RPMI7951 (cell line): ENCODE measurements around the gene GRAMD2A. TPM values are rescaled to one million over a fixed set of nuclear protein-coding genes. Genes with fewer than 3 reads are reported as not detected.
A peak's percentile ranks its signal among the peaks of the same experiment; 100 is the strongest.

Source experiments
- DNase-seq: peaks from one replicate; pipeline ENCODE4 v3.0.0-alpha.2; 2012; ENCODE audit warnings: low read depth
- total RNA-seq: library from RNA; depleted of rRNA; stranded (reverse); fragments of >200 nt; shearing (Covaris generic); gene quantifications from 2 replicates; pipeline ENCODE4 v1.2.3, GENCODE V29; 2014

Gene GRAMD2A
- total RNA-seq, 1 experiment from 2014 or later: not detected

- DNase-seq: no peak
Measured at GRCh38 chr15:72168131-72168807, 29.3 kb downstream of the GRAMD2A start.

GRCh38 chr15:72167445-72167844 lies 30.1 kb downstream of the GRAMD2A start:
- DNase-seq: no peak

GRCh38 chr15:72166716-72167417 lies 30.7 kb downstream of the GRAMD2A start:
- no peak for DNase-seq

DNA sequence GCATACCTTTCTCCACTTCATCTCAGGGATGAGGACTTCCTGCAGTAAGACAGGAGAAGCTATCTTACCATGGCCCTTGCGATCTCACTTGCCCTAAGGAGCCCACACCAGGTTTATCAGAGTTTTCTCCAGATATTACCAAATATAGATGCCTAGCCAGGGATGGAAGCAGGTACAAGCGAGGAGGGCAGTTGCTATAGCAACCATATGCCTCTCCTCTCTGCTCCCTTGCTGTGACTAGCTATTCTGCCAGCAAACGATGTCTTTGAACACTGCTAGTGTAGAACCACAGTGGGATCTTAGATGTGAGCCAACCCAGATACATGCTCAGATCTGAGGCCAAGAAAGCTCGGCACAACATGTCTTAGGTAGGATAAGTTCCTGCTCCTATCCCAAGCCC lies 33.9 kb downstream of the GRAMD2A start:
- DNase-seq: no peak

DNA sequence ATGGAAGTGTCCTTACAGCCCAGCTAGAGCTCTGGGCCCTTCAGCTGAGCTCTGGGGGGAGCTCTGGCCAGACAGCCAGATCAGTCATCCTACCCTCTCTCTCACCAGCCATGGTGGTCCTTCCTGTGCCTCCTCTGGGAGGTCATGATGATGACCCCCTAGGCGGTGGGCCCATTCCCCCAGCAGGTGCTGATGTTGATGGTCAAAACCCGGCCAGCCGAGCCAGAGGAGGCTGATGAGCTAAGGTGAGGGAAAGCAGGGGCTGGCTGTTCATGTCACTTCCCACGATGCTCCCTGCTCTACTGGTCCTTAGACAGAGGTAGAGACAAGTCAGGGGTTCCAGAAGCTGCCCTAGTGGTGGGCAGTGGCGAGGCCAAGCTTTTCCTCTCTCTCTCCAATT lies 35.0 kb downstream of the GRAMD2A start:
- DNase-seq: no peak

DNA sequence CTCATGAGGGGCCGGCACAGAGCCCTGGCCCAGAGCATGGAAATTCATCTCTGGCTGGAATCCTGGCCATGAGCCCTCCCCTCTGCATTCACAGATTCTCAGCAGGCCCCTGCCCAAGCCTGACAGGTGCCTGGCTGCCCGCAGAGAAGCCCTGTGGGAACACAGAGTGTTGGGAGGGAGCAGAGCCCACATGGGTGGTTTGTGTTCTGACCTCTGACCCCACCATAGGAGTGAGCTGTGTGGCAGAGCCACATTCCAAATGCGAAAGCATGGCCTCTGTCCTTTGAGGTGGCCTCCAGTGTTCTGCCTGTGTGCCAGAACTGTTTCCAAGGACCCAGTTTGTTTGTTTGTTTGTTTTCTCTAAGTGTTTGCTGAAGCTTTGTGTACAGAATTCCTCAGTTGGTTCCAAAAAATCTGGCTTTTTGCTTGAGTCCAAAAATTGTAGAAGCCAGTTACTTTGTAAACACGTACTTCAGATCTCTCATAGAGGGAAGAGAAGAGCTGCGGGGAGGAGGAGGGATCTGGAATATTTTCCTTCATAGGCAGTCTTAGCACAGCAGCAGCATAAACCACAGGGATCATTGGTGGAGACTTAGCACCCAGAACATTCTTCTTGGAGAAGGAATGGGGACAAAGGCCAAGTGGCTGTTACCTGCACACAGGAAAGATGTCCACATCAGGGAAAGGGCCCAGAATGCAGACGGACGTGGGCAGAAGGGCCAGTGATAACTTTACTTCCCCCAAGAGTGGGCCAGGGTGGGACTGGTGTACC lies 36.0 kb downstream of the GRAMD2A start:
- no peak for DNase-seq

GRCh38 chr15:72160696-72161245 lies 36.8 kb downstream of the GRAMD2A start:
- no peak for DNase-seq

DNA sequence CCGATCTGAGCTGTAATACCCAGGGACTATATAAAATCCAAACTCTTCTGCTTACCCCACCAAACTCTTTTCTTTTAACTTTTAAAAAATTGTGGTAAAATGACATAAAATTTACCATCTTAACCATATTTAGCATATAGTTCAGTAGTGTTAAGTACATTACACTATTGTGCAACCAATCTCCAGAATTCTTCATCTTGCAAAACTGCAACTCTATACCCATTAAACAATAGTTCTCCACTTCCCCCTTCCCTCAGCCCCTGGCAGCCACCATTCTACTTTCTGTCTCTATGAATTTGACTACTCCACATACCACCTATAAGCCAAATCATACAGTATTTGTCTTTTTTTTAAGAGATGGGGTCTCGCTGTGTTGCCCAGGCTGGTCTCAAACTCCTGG lies 40.7 kb downstream of the GRAMD2A start:
- DNase-seq: no peak

GRCh38 chr15:72155635-72156616 lies 41.7 kb downstream of the GRAMD2A start:
- DNase-seq: peak; percentile 77

- peak; percentile 57 for DNase-seq
Measured at GRCh38 chr15:72155003-72155621, 42.5 kb downstream of the GRAMD2A start.

- DNase-seq: no peak
Measured at GRCh38 chr15:72154316-72154715, 43.3 kb downstream of the GRAMD2A start.

GRCh38 chr15:72153269-72154000 lies 44.2 kb downstream of the GRAMD2A start:
- DNase-seq: no peak

DNA sequence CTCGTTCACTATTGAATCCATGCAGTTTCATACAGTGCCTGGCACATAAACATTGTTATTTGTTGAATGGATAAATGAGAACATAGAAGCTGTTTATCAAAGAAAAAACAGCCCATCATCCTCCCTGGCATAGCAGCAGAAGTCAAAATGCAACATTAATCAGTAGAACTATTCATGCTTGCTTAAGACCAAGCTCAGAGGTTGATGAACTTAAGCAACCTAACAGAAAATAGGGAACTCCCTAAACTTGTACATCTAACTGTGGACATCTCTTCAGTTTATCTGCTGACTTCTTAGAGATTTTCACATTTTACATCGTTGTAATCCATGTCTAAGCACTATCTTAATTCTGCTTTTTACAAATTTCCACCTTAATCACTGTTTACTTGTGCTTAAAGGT lies 50.2 kb downstream of the GRAMD2A start:
- DNase-seq: no peak

DNA sequence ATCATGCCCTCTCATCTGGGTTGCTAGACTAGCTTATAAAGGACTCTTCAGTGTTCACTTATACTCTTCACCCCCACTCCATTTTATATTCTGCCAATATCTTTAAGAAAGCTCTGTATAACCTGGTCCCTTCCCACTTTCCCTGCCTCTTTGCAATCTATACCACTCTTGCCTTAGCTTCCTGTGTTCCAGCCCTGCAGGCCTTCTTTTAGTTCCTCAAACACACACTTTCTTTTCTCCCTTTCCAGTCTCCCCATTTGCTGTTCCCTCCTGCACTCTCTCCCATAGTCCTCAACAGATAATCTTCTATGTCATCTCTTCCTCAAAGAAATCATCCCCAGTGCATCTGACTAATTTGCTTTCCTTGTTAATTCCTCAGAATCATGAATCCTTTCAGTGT lies 50.7 kb downstream of the GRAMD2A start:
- no peak for DNase-seq

- no peak for DNase-seq
Measured at GRCh38 chr15:72146221-72146620, 51.4 kb downstream of the GRAMD2A start.

GRCh38 chr15:72141171-72142084 lies 56.2 kb downstream of the GRAMD2A start:
- DNase-seq: no peak

DNA sequence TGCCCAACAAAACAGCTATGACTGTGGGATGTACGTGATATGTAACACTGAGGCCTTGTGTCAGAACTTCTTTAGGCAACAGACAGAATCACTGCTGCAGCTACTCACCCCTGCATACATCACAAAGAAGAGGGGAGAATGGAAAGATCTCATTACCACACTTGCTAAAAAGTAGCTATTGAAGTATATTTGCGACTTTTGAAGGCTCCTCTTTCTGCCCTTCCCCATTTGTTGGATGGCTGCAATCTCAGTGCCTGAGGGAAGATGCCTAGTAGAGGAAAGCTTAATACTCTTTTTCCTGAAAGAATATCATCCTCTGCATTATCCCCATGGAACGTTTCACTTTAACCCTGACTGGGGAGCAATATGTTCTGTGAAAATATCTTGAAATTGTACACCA lies 57.5 kb downstream of the GRAMD2A start:
- DNase-seq: no peak

DNA sequence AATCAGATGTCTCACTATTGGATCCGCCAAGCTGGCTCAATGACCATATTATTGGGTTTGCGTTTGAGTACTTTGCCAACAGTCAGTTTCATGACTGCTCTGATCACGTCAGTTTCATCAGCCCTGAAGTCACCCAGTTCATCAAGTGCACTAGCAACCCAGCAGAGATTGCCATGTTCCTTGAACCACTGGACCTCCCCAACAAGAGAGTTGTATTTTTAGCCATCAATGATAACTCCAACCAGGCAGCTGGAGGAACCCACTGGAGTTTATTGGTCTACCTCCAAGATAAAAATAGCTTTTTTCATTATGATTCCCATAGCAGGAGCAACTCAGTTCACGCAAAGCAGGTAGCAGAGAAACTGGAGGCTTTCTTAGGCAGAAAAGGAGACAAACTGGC lies 57.9 kb downstream of the GRAMD2A start:
- no peak for DNase-seq
